Sigmoid colon (tissue), 7 donors: ENCODE data around the gene GFRA3. TPM values are rescaled to one million over a fixed set of nuclear protein-coding genes. Genes with fewer than 3 reads are reported as not detected.

Experiments used
- DNase-seq: peaks from one replicate; pipeline ENCODE4 v3.0.0-alpha.2; 2019
- H3K27ac ChIP-seq, 4 donors: fragments of 200-600 bp; sonication (generic); one replicate each; pipeline ENCODE4 v1.5.1; 2016 to 2019; ENCODE audit warnings: mild to moderate bottlenecking in 1 of 4
- H3K27me3 ChIP-seq, 3 donors: fragments of 200-600 bp; sonication (generic); one replicate each; pipeline ENCODE4 v1.5.1; 2019; ENCODE audit warnings: mild to moderate bottlenecking in 1 of 3
- H3K36me3 ChIP-seq, 4 donors: fragments of 200-600 bp; sonication (generic); one replicate each; pipeline ENCODE4 v1.5.1; 2016 to 2019
- H3K4me1 ChIP-seq, 4 donors: fragments of 200-600 bp; sonication (generic); one replicate each; pipeline ENCODE4 v1.5.1; 2017 to 2019
- H3K4me3 ChIP-seq, 4 donors: fragments of 200-600 bp; sonication (generic); one replicate each; pipeline ENCODE4 v1.5.1; 2017 to 2019; ENCODE audit warnings: mild to moderate bottlenecking in 2 of 4, moderate library complexity in 1 of 4
- H3K9me3 ChIP-seq, 4 donors: fragments of 200-600 bp in 3 of 4; sonication (generic) in 3 of 4; one replicate each; pipeline versions ENCODE4 v1.5.1 to v1.6.1; 2013 to 2019
- CTCF ChIP-seq, 4 experiments: fragments of 450-650 bp in 3 of 4; fragments of 200-600 bp in 1 of 4; IDR thresholded peaks; one replicate each; pipeline ENCODE4 v1.5.1; 2016 to 2019; ENCODE audit warnings: antibody characterized with exemption in 4 of 4, mild to moderate bottlenecking in 3 of 4, moderate library complexity in 2 of 4
- EP300 ChIP-seq, 4 donors: sonication (generic); formaldehyde crosslinking; IDR thresholded peaks; one replicate each; pipeline ENCODE4 v1.6.1; 2017; ENCODE audit warnings: antibody characterized with exemption in 4 of 4
- POLR2A ChIP-seq, 2 donors: fragments of 450-650 bp; IDR thresholded peaks; one replicate each; pipeline ENCODE4 v1.6.1; 2016; ENCODE audit warnings: antibody characterized with exemption in 2 of 2, mild to moderate bottlenecking in 2 of 2, moderate library complexity in 2 of 2
- POLR2AphosphoS5 ChIP-seq, 4 donors: sonication (generic); formaldehyde crosslinking; IDR thresholded peaks; one replicate each; pipeline ENCODE4 v1.6.1; 2017; ENCODE audit warnings: antibody characterized with exemption in 4 of 4
- WGBS, 2 donors: extraction: QIAGEN DNeasy Blood & Tissue Kit; methylation state at CpG; one replicate each; pipeline ENCODE4 v1.1.7; 2013; 5-methylcytosine and 5-hydroxymethylcytosine counted together
- intact Hi-C: fragments of 100-400 bp; cut with DNase I; formaldehyde crosslinking; loops from one replicate; pipeline ENCODE4 v1.15.1; 2023
- polyA plus RNA-seq, 3 donors: library from polyadenylated mRNA; stranded (reverse); fragments of 200-250 nt; gene quantifications; one replicate each; pipeline ENCODE4 v1.2.3, GENCODE V29; 2013
- total RNA-seq, 4 donors: library from RNA; depleted of rRNA; stranded (reverse); fragments of >200 nt; gene quantifications; one replicate each; pipeline ENCODE4 v1.1.0, GENCODE V29; 2016
- donor health status: healthy with polysubstance abuse.
- donor health status: Bipolar disorder and iron deficiency.
- donor health status: healthy.

GFRA3 gene
- total and polyA plus RNA-seq, 7 donors, result 0.49 to 3.9 (median 0.77) TPM; not detected in 1

GRCh38 chr5:138213161-138214029, 61.0 kb downstream of the GFRA3 start, which contains the start of gene CDC23:
CDC23 (minus strand) TSS chr5:138213323; CDS start chr5:138213312, 11 bp downstream.
- WGBS, 2 donors, result 2% methylated on average over 32 of the region's 32 CpGs
- intact Hi-C loops, result loop anchor here (2.0 to 5.0 kb wide), 2 partner anchors 35 to 124 kb away; partner anchors contain the start of genes BRD8, FAM53C and KIF20A
- peak within 1 kb of the TSS; percentile 82 to 85 (median 83) for H3K27ac ChIP-seq

GRCh38 chr5:138212828-138213160, 61.6 kb downstream of the GFRA3 start:
- intact Hi-C loops, result loop anchor here (2.0 to 5.0 kb wide), 2 partner anchors 34 to 125 kb away; partner anchors contain the start of genes BRD8, FAM53C and KIF20A
- Histone ChIP-seq H3K9me3 (no peaks in the 10 kb centered on the region), H3K4me1 (peaks cover 0 to 29% (median 24%) of the 10 kb centered on the region in 4 donors), H3K4me3 (peak overlapping the region; percentile 89 to 98 (median 92)), H3K36me3 (peaks cover 0 to 21% (median 2%) of the 10 kb centered on the region in 4 donors), H3K27ac (peak overlapping the region; percentile 82 to 85 (median 83)), H3K27me3 (no peaks in the 10 kb centered on the region)
- 0 to 1% methylated on average over 8 of the region's 8 CpGs for WGBS, 2 donors
- TF ChIP-seq POLR2AphosphoS5 (IDR thresholded peaks at IDR 0.05), result no peak
- no peak for TF ChIP-seq POLR2A (IDR thresholded peaks at IDR 0.05)
- no peak for TF ChIP-seq EP300 (IDR thresholded peaks at IDR 0.05)
- no peak for TF ChIP-seq CTCF (IDR thresholded peaks at IDR 0.05)
- no peak for DNase-seq

More at GRCh38 chr5:138213161-138214029, 61.0 kb downstream of the GFRA3 start, which contains the start of gene CDC23:
- DNase-seq, result peak; percentile 96
- Histone ChIP-seq H3K4me3 (peak within 1 kb of the TSS; percentile 89 to 98 (median 92)), H3K9me3 (no peaks in the 10 kb centered on the region), H3K36me3 (peaks cover 0 to 20% (median 2%) of the 10 kb centered on the region in 4 donors), H3K4me1 (peaks cover 0 to 29% (median 24%) of the 10 kb centered on the region in 4 donors), H3K27me3 (no peaks in the 10 kb centered on the region)
- TF ChIP-seq CTCF (IDR thresholded peaks at IDR 0.05), result no peak
- TF ChIP-seq POLR2AphosphoS5 (IDR thresholded peaks at IDR 0.05), result peak; percentile 77 to 87 (median 82)
- no peak for TF ChIP-seq EP300 (IDR thresholded peaks at IDR 0.05)
- peak; percentile 34 to 66 for TF ChIP-seq POLR2A (IDR thresholded peaks at IDR 0.05)

GRCh38 chr5:138210985-138211384, 63.4 kb downstream of the GFRA3 start:
- H3K36me3 ChIP-seq, result peaks cover 0 to 35% (median 2%) of the 10 kb centered on the region in 4 donors
- H3K27me3 ChIP-seq, result no peaks in the 10 kb centered on the region
- H3K4me3 ChIP-seq, result no peak overlapping the region
- intact Hi-C loops, result loop anchor here (5.0 kb wide), 1 partner anchor 126 kb away; the partner anchor contains the start of gene FAM53C
- no peak for DNase-seq
- H3K4me1 ChIP-seq, result peaks cover 0 to 29% (median 24%) of the 10 kb centered on the region in 4 donors
- 93% methylated on average over 3 of the region's 3 CpGs for WGBS, 2 donors
- H3K27ac ChIP-seq, result no peak overlapping the region
- no peaks in the 10 kb centered on the region for H3K9me3 ChIP-seq
- TF ChIP-seq EP300 (IDR thresholded peaks at IDR 0.05) (no peak), POLR2AphosphoS5 (IDR thresholded peaks at IDR 0.05) (no peak), CTCF (IDR thresholded peaks at IDR 0.05) (no peak), POLR2A (IDR thresholded peaks at IDR 0.05) (no peak)

Other genes with a start within 250 kb of the GFRA3 start
- 10 to 100 TPM; 47.2 to 81.7 (median 58.7) TPM for gene FAM13B, start 241.5 kb downstream of the GFRA3 start, total RNA-seq
- 10 to 100 TPM in 2 of 3 donors, 1 to 10 TPM in 1; 9.0 to 12.7 (median 12.6) TPM for gene FAM13B, start 241.5 kb downstream of the GFRA3 start, polyA plus RNA-seq
- gene WNT8A, start 190.6 kb downstream of the GFRA3 start, total RNA-seq, result not detected
- gene WNT8A, start 190.6 kb downstream of the GFRA3 start, polyA plus RNA-seq, result not detected
- 1 to 10 TPM; 1.5 to 3.5 (median 2.6) TPM for gene NME5, start 135.2 kb downstream of the GFRA3 start, total RNA-seq
- 1 to 10 TPM in 2 of 3 donors, not detected in 1; 1.2 to 1.5 TPM for gene NME5, start 135.2 kb downstream of the GFRA3 start, polyA plus RNA-seq
- gene BRD8, start 96.0 kb downstream of the GFRA3 start, total RNA-seq, result 10 to 100 TPM; 48.5 to 52.3 (median 50.5) TPM
- 10 to 100 TPM; 13.4 to 30.5 (median 21.0) TPM for gene BRD8, start 96.0 kb downstream of the GFRA3 start, polyA plus RNA-seq
- gene KIF20A, start 95.5 kb downstream of the GFRA3 start, total RNA-seq, result under 1 TPM in 3 of 4 donors, not detected in 1; 0.36 to 0.55 (median 0.54) TPM
- 1 to 10 TPM; 1.8 to 9.8 (median 2.8) TPM for gene KIF20A, start 95.5 kb downstream of the GFRA3 start, polyA plus RNA-seq
- gene CDC23, start 61.3 kb downstream of the GFRA3 start, total RNA-seq, result 10 to 100 TPM; 17.2 to 33.1 (median 19.7) TPM
- 10 to 100 TPM in 1 of 3 donors, 1 to 10 TPM in 2; 7.8 to 15.2 (median 9.5) TPM for gene CDC23, start 61.3 kb downstream of the GFRA3 start, polyA plus RNA-seq
- gene CDC25C, start 57.2 kb upstream of the GFRA3 start, total RNA-seq, result under 1 TPM in 1 of 4 donors, not detected in 3; 0.27 TPM
- gene CDC25C, start 57.2 kb upstream of the GFRA3 start, polyA plus RNA-seq, result 1 to 10 TPM in 2 of 3 donors, under 1 TPM in 1; 0.60 to 5.9 (median 2.8) TPM
- gene FAM53C, start 63.6 kb upstream of the GFRA3 start, total RNA-seq, result 10 to 100 TPM; 26.8 to 28.5 (median 27.7) TPM
- 10 to 100 TPM in 2 of 3 donors, 1 to 10 TPM in 1; 6.0 to 12.8 (median 10.6) TPM for gene FAM53C, start 63.6 kb upstream of the GFRA3 start, polyA plus RNA-seq
- 10 to 100 TPM; 54.8 to 69.6 (median 55.8) TPM for gene KDM3B, start 78.1 kb upstream of the GFRA3 start, total RNA-seq
- gene KDM3B, start 78.1 kb upstream of the GFRA3 start, polyA plus RNA-seq, result 10 to 100 TPM; 16.2 to 32.2 (median 17.8) TPM
- gene REEP2, start 164.4 kb upstream of the GFRA3 start, total RNA-seq, result 10 to 100 TPM in 3 of 4 donors, 1 to 10 TPM in 1; 7.7 to 24.6 (median 14.8) TPM
- 1 to 10 TPM in 2 of 3 donors, under 1 TPM in 1; 0.92 to 4.8 (median 3.7) TPM for gene REEP2, start 164.4 kb upstream of the GFRA3 start, polyA plus RNA-seq
- 100 to 1,000 TPM in 1 of 4 donors, 10 to 100 TPM in 3; 18.5 to 146 (median 62.0) TPM for gene EGR1, start 190.9 kb upstream of the GFRA3 start, total RNA-seq
- 10 to 100 TPM; 17.6 to 85.0 (median 69.1) TPM for gene EGR1, start 190.9 kb upstream of the GFRA3 start, polyA plus RNA-seq